Caco-2 (cell line): ENCODE measurements around the gene RBP2. TPM values are rescaled to one million over a fixed set of nuclear protein-coding genes. Genes with fewer than 3 reads are reported as not detected.

Source experiments
- BruUV-seq: library from RNA; stranded (reverse); fragments of 400-500 nt; replicated peaks from 2 replicates; lab custom pipeline; 2021; lab: Mats Ljungman, UMichigan
- CTCF ChIA-PET: fragments of 300-600 bp; sonication (Branson Sonifier 250); formaldehyde crosslinking; loops from one replicate; lab custom pipeline; 2022; ENCODE audit warnings: antibody characterized with exemption; lab: Charles Lee
- POLR2A ChIA-PET: fragments of 300-600 bp; sonication (Branson Sonifier 250); formaldehyde crosslinking; loops from one replicate; lab custom pipeline; 2022; ENCODE audit warnings: antibody characterized with exemption; lab: Charles Lee
- DNase-seq, 2 experiments: peaks; one replicate each; pipeline versions ENCODE4 v3.0.0 to v3.0.0-alpha.2; 2020 to 2022
- H3K27me3 ChIP-seq: replicated peaks from 2 replicates; pipeline ENCODE4 v1.6.0; 2011; ENCODE audit warnings: low read length; ENCODE audit not compliant: control insufficient read depth, insufficient read depth
- H3K36me3 ChIP-seq: 2 replicates; pipeline ENCODE4 v1.5.1; 2011; ENCODE audit warnings: low read length; ENCODE audit not compliant: control insufficient read depth, insufficient read depth
- H3K4me1 ChIP-seq: fragments of 250-450 bp; sonication (Bioruptor Pico); 2 replicates; pipeline ENCODE4 v1.5.1; 2020; ENCODE audit warnings: mild to moderate bottlenecking
- H3K4me3 ChIP-seq: 2 replicates; pipeline ENCODE4 v1.5.1; 2011; ENCODE audit warnings: low read depth, mild to moderate bottlenecking, control low read depth, low read length
- H3K9me3 ChIP-seq: fragments of 250-450 bp; sonication (Bioruptor Pico); 2 replicates; pipeline ENCODE4 v1.5.1; 2020; ENCODE audit warnings: mild to moderate bottlenecking, moderate library complexity
- H3K27ac Mint-ChIP-seq: one replicate; pipeline ENCODE4 v1.8.0; 2022; ENCODE audit warnings: mixed read lengths; ENCODE audit not compliant: unreplicated experiment
- H3K27me3 Mint-ChIP-seq: one replicate; pipeline ENCODE4 v1.8.0; 2022; ENCODE audit warnings: mixed read lengths; ENCODE audit not compliant: insufficient read depth, unreplicated experiment
- H3K36me3 Mint-ChIP-seq: one replicate; pipeline ENCODE4 v1.8.0; 2022; ENCODE audit warnings: mild to moderate bottlenecking, mixed read lengths; ENCODE audit not compliant: insufficient read depth, unreplicated experiment
- H3K4me1 Mint-ChIP-seq: one replicate; pipeline ENCODE4 v1.8.0; 2022; ENCODE audit warnings: low read depth, mixed read lengths; ENCODE audit not compliant: unreplicated experiment
- H3K4me3 Mint-ChIP-seq: one replicate; pipeline ENCODE4 v1.8.0; 2022; ENCODE audit warnings: mild to moderate bottlenecking, moderate library complexity, mixed read lengths; ENCODE audit not compliant: unreplicated experiment
- H3K9me3 Mint-ChIP-seq: one replicate; pipeline ENCODE4 v1.8.0; 2022; ENCODE audit warnings: mixed read lengths; ENCODE audit not compliant: unreplicated experiment
- intact Hi-C: fragments of 100-400 bp; cut with micrococcal nuclease; formaldehyde crosslinking; loops from one replicate; pipeline ENCODE4 v1.10.0; 2022; ENCODE audit not compliant: unreplicated experiment
- total RNA-seq: library from RNA; stranded (reverse); gene quantifications from 2 replicates; pipeline ENCODE4 v1.2.3, GENCODE V29; 2022
- TF ChIP-seq, protein P1 (sequence below), 2 experiments: fragments of 200-600 bp in 1 of 2; IDR thresholded peaks; 1 replicate in 1 of 2; 2 replicates in 1 of 2; pipeline versions ENCODE4 v1.5.1 to v1.8.0; 2011 to 2022; ENCODE audit warnings: antibody characterized with exemption in 1 of 2, control low read depth in 1 of 2, inconsistent platforms in 1 of 2, low read depth in 1 of 2, low read length in 1 of 2, mild to moderate bottlenecking in 1 of 2, moderate library complexity in 1 of 2; ENCODE audit not compliant: insufficient read depth in 1 of 2, severe bottlenecking in 1 of 2, unreplicated experiment in 1 of 2

RBP2 gene
- total RNA-seq, 1 experiment from 2014 or later: 28.0 TPM

DNA sequence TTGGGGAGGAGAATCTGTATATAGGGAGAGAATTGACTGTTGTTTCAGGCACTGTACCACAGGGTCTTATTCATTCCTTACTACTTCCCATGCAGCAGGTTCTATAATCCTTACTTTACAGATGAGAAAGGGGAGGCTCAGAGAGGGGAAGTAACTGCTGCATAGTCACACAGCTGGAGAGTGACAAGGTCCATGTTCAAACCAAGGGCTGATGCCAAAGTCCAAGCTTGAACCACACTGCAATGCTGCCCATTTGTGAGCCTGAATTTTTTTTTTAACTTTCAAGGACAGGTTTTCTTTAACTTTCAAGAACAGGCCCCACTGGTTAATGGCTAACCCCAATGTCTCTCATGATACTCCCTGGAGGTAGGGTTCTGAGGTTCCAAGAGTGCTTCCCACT, 26.2 kb downstream of the RBP2 start:
- DNase-seq: no peak
- H3K4me1 ChIP-seq: no peaks in the 10 kb centered on the region
- Mint-ChIP-seq H3K27ac (no peak overlapping the region), H3K9me3 (no peaks in the 10 kb centered on the region), H3K4me1 (no peaks in the 10 kb centered on the region), H3K4me3 (no peak overlapping the region), H3K27me3 (no peaks in the 10 kb centered on the region), H3K36me3 (no peaks in the 10 kb centered on the region)
- H3K9me3 ChIP-seq: no peaks in the 10 kb centered on the region
- H3K4me3 ChIP-seq: no peak overlapping the region
- intact Hi-C loops: no loop called here
- H3K27me3 ChIP-seq: no peaks in the 10 kb centered on the region
- no TSS peak for BruUV-seq
- ChIA-PET CTCF (no interaction called here), POLR2A (no interaction called here)
- no peaks in the 10 kb centered on the region for H3K36me3 ChIP-seq
- TF ChIP-seq, protein P1, sequence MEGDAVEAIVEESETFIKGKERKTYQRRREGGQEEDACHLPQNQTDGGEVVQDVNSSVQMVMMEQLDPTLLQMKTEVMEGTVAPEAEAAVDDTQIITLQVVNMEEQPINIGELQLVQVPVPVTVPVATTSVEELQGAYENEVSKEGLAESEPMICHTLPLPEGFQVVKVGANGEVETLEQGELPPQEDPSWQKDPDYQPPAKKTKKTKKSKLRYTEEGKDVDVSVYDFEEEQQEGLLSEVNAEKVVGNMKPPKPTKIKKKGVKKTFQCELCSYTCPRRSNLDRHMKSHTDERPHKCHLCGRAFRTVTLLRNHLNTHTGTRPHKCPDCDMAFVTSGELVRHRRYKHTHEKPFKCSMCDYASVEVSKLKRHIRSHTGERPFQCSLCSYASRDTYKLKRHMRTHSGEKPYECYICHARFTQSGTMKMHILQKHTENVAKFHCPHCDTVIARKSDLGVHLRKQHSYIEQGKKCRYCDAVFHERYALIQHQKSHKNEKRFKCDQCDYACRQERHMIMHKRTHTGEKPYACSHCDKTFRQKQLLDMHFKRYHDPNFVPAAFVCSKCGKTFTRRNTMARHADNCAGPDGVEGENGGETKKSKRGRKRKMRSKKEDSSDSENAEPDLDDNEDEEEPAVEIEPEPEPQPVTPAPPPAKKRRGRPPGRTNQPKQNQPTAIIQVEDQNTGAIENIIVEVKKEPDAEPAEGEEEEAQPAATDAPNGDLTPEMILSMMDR (IDR thresholded peaks at IDR 0.05; ENCODE audit: insufficient read depth in 1 of 2, low read depth in 1 of 2, low read length in 1 of 2, severe bottlenecking in 1 of 2, unreplicated experiment in 1 of 2): no peak

DNA sequence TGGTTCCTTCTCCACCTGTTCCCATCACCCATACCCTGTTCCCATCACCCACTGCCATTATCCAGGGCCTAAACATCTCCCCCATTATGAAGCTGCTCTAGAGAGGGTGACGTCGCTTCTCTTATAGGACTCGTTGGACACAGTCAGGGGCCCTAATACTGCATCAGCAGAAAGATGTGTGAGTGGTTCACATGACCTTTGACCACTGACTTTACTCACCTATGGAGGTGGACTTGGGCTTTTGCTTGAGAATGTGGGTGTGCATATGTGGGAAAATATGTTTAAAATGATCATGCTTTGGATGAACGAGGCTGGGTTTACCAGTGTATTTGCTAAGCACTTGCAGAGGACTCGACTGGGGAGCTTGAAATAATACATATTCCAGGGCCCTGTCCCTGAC, 26.8 kb downstream of the RBP2 start:
- no TSS peak for BruUV-seq
- no peaks in the 10 kb centered on the region for H3K9me3 Mint-ChIP-seq
- no peaks in the 10 kb centered on the region for H3K27me3 Mint-ChIP-seq
- Histone ChIP-seq H3K4me3 (no peak overlapping the region), H3K27me3 (no peaks in the 10 kb centered on the region), H3K9me3 (no peaks in the 10 kb centered on the region), H3K36me3 (no peaks in the 10 kb centered on the region), H3K4me1 (no peaks in the 10 kb centered on the region)
- TF ChIP-seq, protein P1 (IDR thresholded peaks at IDR 0.05; ENCODE audit: insufficient read depth in 1 of 2, low read depth in 1 of 2, low read length in 1 of 2, severe bottlenecking in 1 of 2, unreplicated experiment in 1 of 2): no peak
- no peak overlapping the region for H3K27ac Mint-ChIP-seq
- H3K36me3 Mint-ChIP-seq: no peaks in the 10 kb centered on the region
- H3K4me3 Mint-ChIP-seq: no peak overlapping the region
- DNase-seq: no peak
- H3K4me1 Mint-ChIP-seq: no peaks in the 10 kb centered on the region
- CTCF ChIA-PET: no interaction called here
- POLR2A ChIA-PET: no interaction called here
- intact Hi-C loops: no loop called here

DNA sequence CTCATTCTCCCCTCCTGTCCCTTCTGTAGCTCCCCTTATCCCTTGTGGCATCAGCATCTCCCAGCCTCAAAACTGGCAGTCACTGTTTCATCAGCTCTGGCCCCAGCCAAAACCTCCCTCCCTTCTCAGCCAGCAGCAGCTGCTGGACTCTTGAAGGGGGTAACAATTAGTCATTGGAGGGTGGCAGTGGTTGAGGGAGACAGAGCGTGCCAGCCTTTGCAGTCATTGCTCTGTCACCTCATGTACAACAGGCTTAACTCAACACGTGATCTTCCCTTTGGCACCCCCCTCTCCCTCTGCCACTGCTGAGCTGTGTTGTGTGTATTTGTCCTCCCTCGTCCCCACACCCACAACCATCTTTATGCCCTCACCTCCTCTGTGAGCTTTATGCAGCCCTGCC, 28.2 kb downstream of the RBP2 start:
- no peaks in the 10 kb centered on the region for H3K4me1 Mint-ChIP-seq
- H3K27me3 Mint-ChIP-seq: no peaks in the 10 kb centered on the region
- no peak for DNase-seq
- Histone ChIP-seq H3K4me1 (no peaks in the 10 kb centered on the region), H3K9me3 (no peaks in the 10 kb centered on the region), H3K36me3 (no peaks in the 10 kb centered on the region), H3K4me3 (no peak overlapping the region), H3K27me3 (no peaks in the 10 kb centered on the region)
- no peaks in the 10 kb centered on the region for H3K9me3 Mint-ChIP-seq
- BruUV-seq: no TSS peak
- H3K36me3 Mint-ChIP-seq: no peaks in the 10 kb centered on the region
- CTCF ChIA-PET: no interaction called here
- TF ChIP-seq, protein P1 (IDR thresholded peaks at IDR 0.05; ENCODE audit: insufficient read depth in 1 of 2, low read depth in 1 of 2, low read length in 1 of 2, severe bottlenecking in 1 of 2, unreplicated experiment in 1 of 2): no peak
- intact Hi-C loops: no loop called here
- no peak overlapping the region for H3K4me3 Mint-ChIP-seq
- POLR2A ChIA-PET: no interaction called here
- H3K27ac Mint-ChIP-seq: no peak overlapping the region
